Right atrium auricular region (tissue), 2 donors: ENCODE measurements around the gene STARD10. TPM values are rescaled to one million over a fixed set of nuclear protein-coding genes. Genes with fewer than 3 reads are reported as not detected.
A peak's percentile ranks its signal among the peaks of the same experiment; 100 is the strongest.

Source experiments
- DNase-seq: peaks from one replicate; pipeline ENCODE4 v3.0.0-alpha.2; 2019; ENCODE audit warnings: low spot score
- H3K27ac ChIP-seq, 2 donors: fragments of 200-600 bp; sonication (generic); 1 replicate in 1 of 2; 2 replicates in 1 of 2; pipeline ENCODE4 v1.5.1; 2016 to 2019
- H3K27me3 ChIP-seq, 2 donors: fragments of 200-600 bp; sonication (generic); one replicate each; pipeline versions ENCODE4 v1.5.1 to v1.6.0; 2017 to 2019
- H3K36me3 ChIP-seq: fragments of 200-600 bp; sonication (generic); one replicate; pipeline ENCODE4 v1.5.1; 2016
- H3K4me1 ChIP-seq, 2 donors: fragments of 200-600 bp; sonication (generic); one replicate each; pipeline versions ENCODE4 v1.5.1 to v1.6.0; 2017 to 2019
- H3K4me3 ChIP-seq, 2 donors: fragments of 200-600 bp; sonication (generic); 1 replicate in 1 of 2; 2 replicates in 1 of 2; pipeline ENCODE4 v1.5.1; 2017 to 2019; ENCODE audit warnings: mild to moderate bottlenecking in 1 of 2, moderate library complexity in 1 of 2
- H3K9me3 ChIP-seq, 2 donors: fragments of 200-600 bp; sonication (generic); one replicate each; pipeline ENCODE4 v1.5.1; 2019
- total RNA-seq, 2 donors: library from RNA; depleted of rRNA; stranded (reverse); fragments of >200 nt; gene quantifications; one replicate each; pipeline ENCODE4 v1.1.0, GENCODE V29; 2016
- TF ChIP-seq, protein P1 (sequence below), 2 donors: fragments of 200-600 bp; sonication (generic); IDR thresholded peaks; one replicate each; pipeline ENCODE4 v1.5.1; 2019; ENCODE audit warnings: antibody characterized with exemption in 2 of 2

STARD10 gene
- total RNA-seq, 2 donors from 2014 or later, result 77.0 to 112 TPM

DNA sequence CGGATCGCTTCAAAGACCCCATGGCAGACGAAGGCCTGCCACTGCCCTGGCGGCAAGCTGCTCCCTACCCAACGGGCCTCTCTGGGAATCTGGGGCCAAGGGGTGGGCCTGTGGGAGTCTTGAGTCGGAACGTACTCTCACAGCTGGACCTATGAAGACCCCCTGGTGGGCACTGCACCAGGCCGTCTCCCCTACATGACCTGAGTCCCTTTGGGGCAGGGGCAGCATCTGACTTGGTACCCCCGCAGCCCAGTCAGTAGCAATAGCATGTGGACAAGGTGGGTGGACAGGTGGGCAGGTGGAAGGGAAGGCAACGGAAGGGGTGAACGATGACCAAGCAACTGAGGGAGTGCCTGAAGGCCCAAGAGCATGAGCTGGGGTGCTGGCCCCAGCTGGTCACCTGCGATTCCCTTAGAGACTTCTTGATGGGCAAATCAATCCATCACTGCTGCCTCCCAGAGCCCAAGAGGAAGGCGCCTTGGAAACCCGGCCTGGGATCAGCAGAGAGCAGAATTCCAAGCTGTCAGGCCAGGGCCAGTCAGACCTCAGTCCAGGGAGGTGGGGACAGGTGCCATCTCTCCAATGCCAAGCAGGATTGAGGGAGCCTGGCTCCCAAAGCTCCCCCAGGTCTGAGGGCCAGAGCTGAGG, 76.9 kb downstream of the STARD10 start:
- TF ChIP-seq, protein P1, sequence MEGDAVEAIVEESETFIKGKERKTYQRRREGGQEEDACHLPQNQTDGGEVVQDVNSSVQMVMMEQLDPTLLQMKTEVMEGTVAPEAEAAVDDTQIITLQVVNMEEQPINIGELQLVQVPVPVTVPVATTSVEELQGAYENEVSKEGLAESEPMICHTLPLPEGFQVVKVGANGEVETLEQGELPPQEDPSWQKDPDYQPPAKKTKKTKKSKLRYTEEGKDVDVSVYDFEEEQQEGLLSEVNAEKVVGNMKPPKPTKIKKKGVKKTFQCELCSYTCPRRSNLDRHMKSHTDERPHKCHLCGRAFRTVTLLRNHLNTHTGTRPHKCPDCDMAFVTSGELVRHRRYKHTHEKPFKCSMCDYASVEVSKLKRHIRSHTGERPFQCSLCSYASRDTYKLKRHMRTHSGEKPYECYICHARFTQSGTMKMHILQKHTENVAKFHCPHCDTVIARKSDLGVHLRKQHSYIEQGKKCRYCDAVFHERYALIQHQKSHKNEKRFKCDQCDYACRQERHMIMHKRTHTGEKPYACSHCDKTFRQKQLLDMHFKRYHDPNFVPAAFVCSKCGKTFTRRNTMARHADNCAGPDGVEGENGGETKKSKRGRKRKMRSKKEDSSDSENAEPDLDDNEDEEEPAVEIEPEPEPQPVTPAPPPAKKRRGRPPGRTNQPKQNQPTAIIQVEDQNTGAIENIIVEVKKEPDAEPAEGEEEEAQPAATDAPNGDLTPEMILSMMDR (IDR thresholded peaks at IDR 0.05), result no peak
- DNase-seq, result no peak
- Histone ChIP-seq H3K27me3 (no peaks in the 10 kb centered on the region), H3K9me3 (no peaks in the 10 kb centered on the region), H3K27ac (peak overlapping the region in 1 of 2 donors; percentile 60), H3K36me3 (peaks cover 19% of the 10 kb centered on the region), H3K4me1 (peaks cover 0 to 81% of the 10 kb centered on the region in 2 donors), H3K4me3 (no peak overlapping the region)

DNA sequence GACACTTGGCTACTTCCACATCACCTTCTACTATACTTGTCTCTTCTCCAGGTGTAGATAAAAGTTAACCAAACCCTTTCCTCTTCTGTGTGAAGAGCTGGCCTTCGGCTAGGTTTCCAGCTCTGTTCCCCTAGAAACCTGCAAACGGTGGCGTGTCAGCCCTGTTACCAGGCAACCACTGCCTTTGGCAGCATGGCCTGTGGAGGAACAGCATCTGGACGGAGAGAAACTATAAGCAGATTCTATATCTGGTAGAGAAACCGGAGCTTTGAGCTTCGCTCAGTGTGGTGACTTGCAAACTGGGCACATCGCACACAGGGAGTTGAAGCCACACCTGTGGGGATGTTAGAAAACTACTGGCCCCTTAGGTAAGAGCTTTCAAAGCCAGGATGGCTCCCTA, 77.6 kb downstream of the STARD10 start:
- Histone ChIP-seq H3K4me1 (peaks cover 0 to 75% of the 10 kb centered on the region in 2 donors), H3K4me3 (no peak overlapping the region), H3K9me3 (no peaks in the 10 kb centered on the region), H3K27me3 (no peaks in the 10 kb centered on the region), H3K27ac (peak overlapping the region in 1 of 2 donors; percentile 60), H3K36me3 (peaks cover 25% of the 10 kb centered on the region)
- TF ChIP-seq, protein P1 (IDR thresholded peaks at IDR 0.05), result no peak
- DNase-seq, result no peak

DNA sequence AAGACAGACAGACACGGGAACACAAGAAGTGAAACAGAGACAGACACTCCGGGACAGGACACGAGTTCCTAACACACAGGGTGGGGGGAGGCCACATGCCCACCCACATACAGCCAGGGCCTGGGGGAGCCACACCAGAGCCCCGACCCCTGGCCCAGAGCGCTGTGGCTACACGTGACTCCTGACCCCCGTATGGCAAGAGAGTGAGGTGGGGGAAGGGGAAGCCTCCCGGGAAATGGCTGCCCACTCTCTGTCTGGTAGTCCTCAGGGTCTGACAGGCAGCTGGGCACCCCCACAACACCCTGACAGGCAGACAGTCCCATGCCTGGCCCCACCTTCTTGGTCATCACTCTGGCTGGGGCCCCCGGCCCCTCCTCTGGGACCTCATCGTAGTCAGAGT, 81.0 kb downstream of the STARD10 start:
- Histone ChIP-seq H3K4me1 (peaks cover 0 to 41% of the 10 kb centered on the region in 2 donors), H3K27me3 (no peaks in the 10 kb centered on the region), H3K27ac (peak overlapping the region in 1 of 2 donors; percentile 33), H3K4me3 (no peak overlapping the region), H3K9me3 (no peaks in the 10 kb centered on the region), H3K36me3 (peaks cover 59% of the 10 kb centered on the region)
- TF ChIP-seq, protein P1 (IDR thresholded peaks at IDR 0.05), result no peak
- DNase-seq, result no peak

DNA sequence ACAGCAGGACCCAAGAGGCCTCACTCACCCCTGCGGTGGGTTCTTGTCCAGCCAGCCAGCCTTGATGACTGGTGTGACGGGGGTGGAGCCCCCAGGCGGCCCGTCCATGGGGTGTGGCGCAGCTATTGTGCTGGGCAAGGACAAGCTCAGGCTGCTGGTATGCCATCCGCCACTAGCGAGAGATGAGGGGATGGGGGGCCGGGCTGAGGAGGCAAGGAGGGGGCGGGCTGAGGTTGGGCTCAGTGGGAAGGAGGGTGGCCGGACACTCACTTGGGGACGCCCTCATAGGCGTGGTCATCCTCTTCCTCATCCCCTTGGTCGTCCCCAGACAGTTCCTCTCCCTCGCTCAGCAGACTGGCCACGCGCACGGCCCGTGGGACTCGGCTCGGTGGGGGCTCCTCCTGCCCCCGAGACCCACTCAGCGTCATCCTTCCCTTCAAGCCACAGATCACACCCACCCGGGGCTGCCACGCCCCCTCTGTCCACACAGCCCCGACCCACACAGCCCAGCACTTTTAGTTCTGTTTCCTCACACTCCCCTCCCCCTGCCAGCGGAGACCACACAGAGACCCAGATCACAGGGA, 81.6 kb downstream of the STARD10 start:
- Histone ChIP-seq H3K4me3 (no peak overlapping the region), H3K27ac (peak overlapping the region in 1 of 2 donors; percentile 33), H3K27me3 (no peaks in the 10 kb centered on the region), H3K9me3 (no peaks in the 10 kb centered on the region), H3K4me1 (peaks cover 0 to 36% of the 10 kb centered on the region in 2 donors), H3K36me3 (peaks cover 65% of the 10 kb centered on the region)
- TF ChIP-seq, protein P1 (IDR thresholded peaks at IDR 0.05), result no peak
- peak; percentile 74 for DNase-seq

DNA sequence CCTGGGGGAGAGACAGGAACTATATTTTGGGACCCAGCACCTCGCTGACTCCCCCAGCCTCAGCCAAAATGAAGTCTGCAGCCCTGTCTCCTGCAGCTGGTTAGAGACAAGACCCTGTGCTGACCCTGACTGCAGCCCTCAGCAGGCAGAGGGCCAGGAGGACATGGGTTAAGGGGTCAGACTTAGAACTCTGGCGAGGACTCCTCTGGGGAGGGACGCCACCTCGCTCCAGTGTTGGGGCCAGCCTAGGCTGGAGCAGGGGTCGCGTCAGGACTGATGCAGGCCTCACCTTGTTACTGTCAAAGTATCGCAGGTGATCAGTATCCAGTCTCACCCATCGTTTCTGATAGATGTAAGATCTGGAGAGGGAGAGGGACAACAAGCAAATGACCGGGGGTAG, 82.7 kb downstream of the STARD10 start:
- no peaks in the 10 kb centered on the region for H3K27me3 ChIP-seq
- H3K4me1 ChIP-seq, result peaks cover 0 to 25% of the 10 kb centered on the region in 2 donors
- no peak overlapping the region for H3K27ac ChIP-seq
- no peak overlapping the region for H3K4me3 ChIP-seq
- no peaks in the 10 kb centered on the region for H3K9me3 ChIP-seq
- TF ChIP-seq, protein P1 (IDR thresholded peaks at IDR 0.05), result no peak
- no peak for DNase-seq
- H3K36me3 ChIP-seq, result peaks cover 70% of the 10 kb centered on the region
